ENCODE results near the gene CPTP. TPM values are rescaled to one million over a fixed set of nuclear protein-coding genes. Genes with fewer than 3 reads are reported as not detected.
A peak's percentile ranks its signal among the peaks of the same experiment; 100 is the strongest.

Gene CPTP
- total and polyA plus RNA-seq, 10 of the 15 experiments (the other 5 are each of a cell fraction or from before 2014, with no cell fraction given): 0.06 to 24.3 (median 10.0) TPM

- CTCF ChIA-PET: interaction anchor here (1.0 kb wide), 1 partner anchor 20 kb away, joined by 3 read pairs; no protein-coding TSS in a partner anchor
- SMC1A ChIA-PET (ENCODE audit: uncharacterized antibody, unreplicated experiment): no interaction called here
- peak overlapping the region; percentile 87 for H3K4me3 ChIP-seq
- peaks cover 10% of the 10 kb centered on the region for H3K4me1 ChIP-seq (ENCODE audit: control insufficient read depth, insufficient read depth, low read length)
- intact Hi-C loops (cut with micrococcal nuclease; ENCODE audit: unreplicated experiment): no loop called here
- peak overlapping the region; percentile 90 for H3K9ac ChIP-seq (ENCODE audit: control insufficient read depth, insufficient read depth, low read length)
- H3K9me3 ChIP-seq (replicated peaks; ENCODE audit: control insufficient read depth, insufficient read depth, low read length): no peaks in the 10 kb centered on the region
- H3K27me3 ChIP-seq (replicated peaks in 1 of 2; ENCODE audit: control insufficient read depth in 2 of 2, insufficient read depth in 2 of 2, low read length in 1 of 2): no peaks in the 10 kb centered on the region
- no TSS peak for BruUV-seq (replicated peaks)
- peaks cover 42% of the 10 kb centered on the region for H3K79me2 ChIP-seq (ENCODE audit: control insufficient read depth, insufficient read depth, low read length)
- RAD21 ChIA-PET (ENCODE audit: unreplicated experiment): no interaction called here
- peak overlapping the region; percentile 82 for H3K27ac ChIP-seq (ENCODE audit: control insufficient read depth, insufficient read depth)
- no peaks in the 10 kb centered on the region; a peak in 2 of 4 replicates for H3K36me3 ChIP-seq (ENCODE audit: control insufficient read depth in 2 of 2, insufficient read depth in 2 of 2, low read length in 1 of 2)
- TF ChIP-seq ATF2 (IDR thresholded peaks at IDR 0.05; ENCODE audit: low read length) (no peak), SRF (IDR thresholded peaks at IDR 0.05; ENCODE audit: low read depth in 2 of 2, low read length in 2 of 2) (no peak), MYC (IDR thresholded peaks at IDR 0.05; ENCODE audit: insufficient read depth, insufficient read length, insufficient replicate concordance, low read length, severe bottlenecking) (no peak), SMAD1 (IDR thresholded peaks at IDR 0.05; ENCODE audit: low read depth, partially characterized antibody) (no peak), SKIL (IDR thresholded peaks at IDR 0.05; ENCODE audit: low read depth, poor library complexity, severe bottlenecking) (no peak), CBX5 (IDR thresholded peaks at IDR 0.05; ENCODE audit: low read depth) (no peak), FOS (IDR thresholded peaks at IDR 0.05; ENCODE audit: borderline replicate concordance, extremely low read depth, insufficient read length) (no peak), MEF2B (IDR thresholded peaks at IDR 0.05; ENCODE audit: partially characterized antibody, poor library complexity, severe bottlenecking) (no peak), E2F8 (IDR thresholded peaks at IDR 0.05; ENCODE audit: low read depth, partially characterized antibody) (no peak), SUZ12 (IDR thresholded peaks at IDR 0.05; ENCODE audit: unreplicated experiment) (no peak), SPI1 (IDR thresholded peaks at IDR 0.05; ENCODE audit: borderline replicate concordance, insufficient read depth, low read depth, low read length) (no peak), YBX1 (IDR thresholded peaks at IDR 0.05) (no peak), EED (IDR thresholded peaks at IDR 0.05; ENCODE audit: low read depth) (no peak)
- in situ Hi-C loops (cut with MboI): no loop called here
- H3K4me2 ChIP-seq (ENCODE audit: control insufficient read depth, insufficient read depth): peak overlapping the region; percentile 99
- POLR2A ChIA-PET: no interaction called here
- DNase-seq (ENCODE audit: low read depth, low spot score): no peak
- no peak for FAIRE-seq
- ATAC-seq: peak; percentile 4
- peak overlapping the region; percentile 85 for H2AFZ ChIP-seq (ENCODE audit: control insufficient read depth, low read depth, low read length)
- H4K20me1 ChIP-seq (ENCODE audit: control insufficient read depth, insufficient read depth): no peaks in the 10 kb centered on the region
- WGBS (ENCODE audit: insufficient coverage, insufficient replicate concordance, low lambda C conversion rate, missing lambda C conversion rate): 20% methylated on average over 16 of the region's 16 CpGs
Measured at GRCh38 chr1:1325288-1326074, 879 bp downstream of the CPTP start.

Data from GM12878 (cell line).